H1 (cell line): Measurements from ENCODE around the gene SEC61G. TPM values are rescaled to one million over a fixed set of nuclear protein-coding genes. Genes with fewer than 3 reads are reported as not detected.

Experiments used
- CTCF ChIA-PET: fragments of 300-600 bp; sonication (Branson Sonifier 250); formaldehyde crosslinking; loops from one replicate; lab custom pipeline; 2021; ENCODE audit not compliant: partially characterized antibody; lab: Charles Lee
- POLR2A ChIA-PET: fragments of 300-600 bp; sonication (Branson Sonifier 250); formaldehyde crosslinking; loops from one replicate; lab custom pipeline; 2021; ENCODE audit warnings: inconsistent platforms; ENCODE audit not compliant: partially characterized antibody; lab: Charles Lee
- DNase-seq, 2 experiments: peaks; one replicate each; pipeline versions ENCODE4 v3.0.0 to v3.0.0-alpha.2; 2010 to 2022; ENCODE audit warnings: low spot score in 2 of 2, low read depth in 1 of 2, mixed read lengths in 1 of 2
- FAIRE-seq: peaks from 2 replicates; lab custom pipeline; 2011; peaks lifted over from hg19 to GRCh38; lab: Jason Lieb, UNC
- H2AFZ ChIP-seq: 2 replicates; pipeline ENCODE4 v1.8.1; 2012; ENCODE audit warnings: low read length, inconsistent platforms
- H2AK5ac ChIP-seq: 2 replicates; pipeline ENCODE4 v1.6.1; 2013; ENCODE audit warnings: low read depth, low read length
- H2BK120ac ChIP-seq: replicated peaks from 2 replicates; pipeline ENCODE3; 2013; ENCODE audit warnings: low read depth, low read length, inconsistent platforms
- H2BK12ac ChIP-seq: 2 replicates; pipeline ENCODE4 v1.6.1; 2013; ENCODE audit warnings: low read depth, low read length
- H2BK15ac ChIP-seq: 2 replicates; pipeline ENCODE4 v1.6.1; 2013; ENCODE audit warnings: low read length
- H2BK20ac ChIP-seq: 2 replicates; pipeline ENCODE4 v1.6.1; 2013; ENCODE audit warnings: low read length
- H2BK5ac ChIP-seq: 2 replicates; pipeline ENCODE4 v1.6.1; 2013; ENCODE audit warnings: low read depth, low read length
- H3K14ac ChIP-seq: 2 replicates; pipeline ENCODE4 v1.6.1; 2013; ENCODE audit warnings: inconsistent platforms; ENCODE audit not compliant: insufficient read length
- H3K18ac ChIP-seq: 2 replicates; pipeline ENCODE4 v1.6.1; 2013; ENCODE audit warnings: low read length; ENCODE audit errors: extremely low read depth
- H3K23ac ChIP-seq: 2 replicates; pipeline ENCODE4 v1.6.1; 2013; ENCODE audit warnings: inconsistent platforms; ENCODE audit not compliant: insufficient read length
- H3K23me2 ChIP-seq: 2 replicates; pipeline ENCODE4 v1.6.1; 2013; ENCODE audit warnings: low read depth, low read length
- H3K27ac ChIP-seq: 2 replicates; pipeline ENCODE4 v1.6.1; 2011; ENCODE audit warnings: low read depth, low read length, inconsistent platforms
- H3K27me3 ChIP-seq, 4 experiments: replicated peaks in 1 of 4; 1 replicate in 1 of 4; 2 replicates in 3 of 4; pipeline versions ENCODE4 v1.6.1 to v1.8.1; 2011 to 2013; ENCODE audit warnings: low read length in 3 of 4, mild to moderate bottlenecking in 3 of 4, inconsistent platforms in 2 of 4, mixed read lengths in 2 of 4, moderate library complexity in 1 of 4; ENCODE audit not compliant: control insufficient read depth in 3 of 4, insufficient read depth in 3 of 4; ENCODE audit errors: extremely low read depth in 1 of 4
- H3K36me3 ChIP-seq, 4 experiments: 2 replicates each; pipeline versions ENCODE4 v1.6.1 to v1.8.1; 2011 to 2013; ENCODE audit warnings: mild to moderate bottlenecking in 4 of 4, low read length in 3 of 4, moderate library complexity in 2 of 4, control low read depth in 1 of 4, inconsistent platforms in 1 of 4; ENCODE audit not compliant: insufficient read depth in 4 of 4, control insufficient read depth in 2 of 4
- H3K4ac ChIP-seq: replicated peaks from 2 replicates; pipeline ENCODE3; 2013; ENCODE audit warnings: low read length, low read depth, mixed read lengths, inconsistent platforms; ENCODE audit not compliant: insufficient read length
- H3K4me1 ChIP-seq, 4 experiments: replicated peaks in 1 of 4; 1 replicate in 1 of 4; 2 replicates in 3 of 4; pipeline versions ENCODE4 v1.6.1 to v1.8.1; 2011 to 2013; ENCODE audit warnings: low read length in 3 of 4, inconsistent platforms in 2 of 4, mixed read lengths in 1 of 4; ENCODE audit not compliant: insufficient read depth in 4 of 4, control insufficient read depth in 3 of 4
- H3K4me2 ChIP-seq, 2 experiments: 2 replicates each; pipeline versions ENCODE4 v1.6.1 to v1.8.1; 2011 to 2013; ENCODE audit warnings: low read depth in 2 of 2, low read length in 2 of 2, control low read depth in 1 of 2, inconsistent platforms in 1 of 2, mild to moderate bottlenecking in 1 of 2; ENCODE audit not compliant: insufficient read depth in 1 of 2
- H3K4me3 ChIP-seq, 4 experiments: fragments of 200-600, 300-600 bp in 1 of 4; sonication (generic), shearing (Covaris generic), sonication (Bioruptor Twin) in 1 of 4; 2 replicates each; pipeline versions ENCODE4 v1.5.1 to v1.8.1; 2011 to 2016; ENCODE audit warnings: low read length in 4 of 4, low read depth in 3 of 4, control low read depth in 2 of 4, inconsistent platforms in 2 of 4, mild to moderate bottlenecking in 2 of 4, mixed read lengths in 1 of 4, moderate library complexity in 1 of 4; ENCODE audit not compliant: insufficient read depth in 2 of 4; ENCODE audit errors: extremely low read depth in 1 of 4
- H3K56ac ChIP-seq: replicated peaks from 2 replicates; pipeline ENCODE3; 2013; ENCODE audit warnings: low read depth, mild to moderate bottlenecking, mixed read lengths, low read length, inconsistent platforms; ENCODE audit not compliant: insufficient read length
- H3K79me1 ChIP-seq: 2 replicates; pipeline ENCODE4 v1.6.1; 2013; ENCODE audit warnings: low read depth, low read length, control low read depth
- H3K79me2 ChIP-seq, 2 experiments: 2 replicates each; pipeline versions ENCODE4 v1.6.1 to v1.8.1; 2012 to 2013; ENCODE audit warnings: low read length in 2 of 2, mild to moderate bottlenecking in 2 of 2, inconsistent platforms in 1 of 2; ENCODE audit not compliant: insufficient read depth in 2 of 2, control insufficient read depth in 1 of 2
- H3K9ac ChIP-seq, 4 experiments: replicated peaks in 1 of 4; 1 replicate in 1 of 4; 2 replicates in 3 of 4; pipeline versions ENCODE4 v1.6.1 to v1.8.1; 2011 to 2013; ENCODE audit warnings: low read depth in 3 of 4, low read length in 3 of 4, control low read depth in 2 of 4, mild to moderate bottlenecking in 2 of 4, moderate library complexity in 2 of 4, inconsistent platforms in 1 of 4; ENCODE audit errors: extremely low read depth in 1 of 4
- H3K9me3 ChIP-seq, 2 experiments: 2 replicates each; pipeline versions ENCODE4 v1.6.1 to v1.8.1; 2012 to 2013; ENCODE audit warnings: mild to moderate bottlenecking in 2 of 2, moderate library complexity in 2 of 2, control low read depth in 1 of 2, inconsistent platforms in 1 of 2, low read depth in 1 of 2, low read length in 1 of 2, mixed read lengths in 1 of 2; ENCODE audit not compliant: insufficient read depth in 2 of 2
- H4K20me1 ChIP-seq, 2 experiments: replicated peaks in 1 of 2; 2 replicates each; pipeline versions ENCODE3 to v1.8.1; 2011 to 2013; ENCODE audit warnings: inconsistent platforms in 2 of 2, low read length in 2 of 2, mild to moderate bottlenecking in 1 of 2; ENCODE audit not compliant: insufficient read depth in 2 of 2, control insufficient read depth in 1 of 2
- H4K5ac ChIP-seq: 2 replicates; pipeline ENCODE4 v1.6.1; 2013; ENCODE audit warnings: low read length, low read depth, mixed read lengths, inconsistent platforms; ENCODE audit not compliant: insufficient read length
- H4K8ac ChIP-seq: 2 replicates; pipeline ENCODE4 v1.8.0; 2013; ENCODE audit warnings: mild to moderate bottlenecking, moderate library complexity, low read length, inconsistent platforms; ENCODE audit not compliant: insufficient read depth; ENCODE audit errors: extremely low read depth
- H4K91ac ChIP-seq: replicated peaks from 2 replicates; pipeline ENCODE3; 2013; ENCODE audit warnings: low read length, mixed read lengths, inconsistent platforms; ENCODE audit not compliant: insufficient read length
- ATF3 ChIP-seq: IDR thresholded peaks from 2 replicates; pipeline ENCODE4 v1.6.1; 2011; ENCODE audit warnings: low read depth, mild to moderate bottlenecking, low read length; ENCODE audit not compliant: insufficient read depth
- BCL11A ChIP-seq, 2 experiments: IDR thresholded peaks; one replicate each; pipeline ENCODE4 v1.6.1; 2011; ENCODE audit warnings: low read depth in 2 of 2, low read length in 2 of 2, mild to moderate bottlenecking in 2 of 2
- CBX8 ChIP-seq: fragments of 300-800, 300-1000 bp; sonication (generic); IDR thresholded peaks from 2 replicates; pipeline ENCODE4 v1.7.1; 2016; ENCODE audit warnings: low read depth, low read length, borderline replicate concordance
- CREB1 ChIP-seq: IDR thresholded peaks from 2 replicates; pipeline ENCODE4 v1.6.1; 2012; ENCODE audit warnings: inconsistent platforms
- KDM5A ChIP-seq: fragments of 200-600 bp; IDR thresholded peaks from 2 replicates; pipeline ENCODE4 v1.7.1; 2012; ENCODE audit warnings: mild to moderate bottlenecking, low read length, inconsistent platforms, mixed read lengths
- NRF1 ChIP-seq: IDR thresholded peaks from 2 replicates; pipeline ENCODE4 v1.6.1; 2011; ENCODE audit warnings: mild to moderate bottlenecking, low read depth, low read length, improper control_type of control experiment
- RAD21 ChIP-seq, 2 experiments: IDR thresholded peaks in 1 of 2; conservative IDR thresholded peaks in 1 of 2; 2 replicates each; pipeline ENCODE4 v1.6.1; 2011; ENCODE audit warnings: low read depth in 2 of 2, low read length in 2 of 2, improper control_type of control experiment in 1 of 2, inconsistent platforms in 1 of 2, mild to moderate bottlenecking in 1 of 2, moderate library complexity in 1 of 2
- RNF2 ChIP-seq: fragments of 200-900, 300-1000 bp; sonication (generic); IDR thresholded peaks from 2 replicates; pipeline ENCODE4 v1.7.1; 2016; ENCODE audit warnings: borderline replicate concordance, low read depth, mild to moderate bottlenecking, antibody characterized with exemption, low read length; ENCODE audit not compliant: poor library complexity, severe bottlenecking; ENCODE audit errors: missing control alignments
- YY1 ChIP-seq: IDR thresholded peaks from 2 replicates; pipeline ENCODE4 v1.6.1; 2011; ENCODE audit warnings: low read depth, mild to moderate bottlenecking, low read length
- WGBS, 2 experiments: shearing (Covaris generic) in 1 of 2; methylation state at CpG; one replicate each; pipeline versions ENCODE4 v1.1.6 to v1.1.7; 2013 to 2015; ENCODE audit warnings: low lambda C conversion rate in 2 of 2, mixed read lengths in 2 of 2, inconsistent platforms in 1 of 2, low coverage in 1 of 2, missing lambda C conversion rate in 1 of 2; ENCODE audit not compliant: insufficient replicate concordance in 2 of 2, insufficient coverage in 1 of 2, insufficient read length in 1 of 2; ENCODE audit errors: extremely low coverage in 1 of 2, missing lambda C conversion rate in 1 of 2; 5-methylcytosine and 5-hydroxymethylcytosine counted together
- polyA plus RNA-seq, 7 experiments: library from polyadenylated mRNA; depleted of rRNA in 3 of 7; stranded (reverse) in 5 of 7; unstranded in 2 of 7; fragments of >200 nt in 5 of 7; fragments of 200-250 nt in 2 of 7; gene quantifications; 1 replicate in 5 of 7; 2 replicates in 1 of 7; 4 replicates in 1 of 7; pipeline versions ENCODE4 v1.2.1 to v1.2.3, GENCODE V29; 2011 to 2013; ENCODE audit warnings: missing spikeins in 2 of 7, mixed read lengths in 2 of 7
- total RNA-seq: library from RNA; stranded (reverse); fragmentation: NEBNext Ultra II Directional; extraction: Animal tissue kit (Norgen Biotek cat#: 25700); gene quantifications from 2 replicates; pipeline ENCODE4 v1.2.1, GENCODE V29; 2021

The SEC61G gene
- total and polyA plus RNA-seq, 2 of the 8 experiments (the other 6 are each of a cell fraction or from before 2014, with no cell fraction given) = 142 to 274 TPM

- 97% methylated on average over 8 of the region's 11 CpGs; no CpG with 5 or more reads in 1 of the 2 experiments for WGBS, 2 experiments
- Histone ChIP-seq H2BK120ac (no peak overlapping the region), H3K27me3 (no peaks in the 10 kb centered on the region), H2AK5ac (no peak overlapping the region), H2AFZ (no peak overlapping the region), H2BK15ac (no peak overlapping the region), H2BK12ac (no peak overlapping the region), H2BK20ac (no peak overlapping the region), H3K79me1 (no peaks in the 10 kb centered on the region), H3K23me2 (no peaks in the 10 kb centered on the region), H3K9me3 (no peaks in the 10 kb centered on the region), H3K4ac (no peak overlapping the region), H3K4me3 (no peak overlapping the region), H3K23ac (no peak overlapping the region), H4K8ac (no peak overlapping the region), H3K4me2 (no peak overlapping the region), H4K91ac (no peak overlapping the region), H4K20me1 (no peaks in the 10 kb centered on the region), H3K27ac (no peak overlapping the region), H2BK5ac (no peak overlapping the region), H3K18ac (no peak overlapping the region), H3K36me3 (no peaks in the 10 kb centered on the region), H3K4me1 (no peaks in the 10 kb centered on the region; a peak in 1 of 7 replicates), H3K56ac (no peak overlapping the region), H4K5ac (no peak overlapping the region), H3K79me2 (no peaks in the 10 kb centered on the region), H3K9ac (no peak overlapping the region), H3K14ac (no peak overlapping the region)
- no peak for DNase-seq
- no peak for FAIRE-seq
- TF ChIP-seq RNF2 (no peak), BCL11A (IDR thresholded peaks at IDR 0.05; ENCODE audit: low read depth in 2 of 2, low read length in 2 of 2) (no peak), YY1 (no peak), RAD21 (IDR thresholded peaks at IDR 0.05 in 1 of 2, conservative IDR thresholded peaks at IDR 0.05 in 1 of 2; ENCODE audit: low read depth in 2 of 2, low read length in 2 of 2) (no peak), CBX8 (no peak), NRF1 (no peak), CREB1 (no peak), KDM5A (no peak), ATF3 (no peak)
- CTCF ChIA-PET = interaction anchor here (1.3 to 2.5 kb wide), 3 partner anchors 12 to 36 kb away, joined by 4 to 9 read pairs (median 5); no protein-coding TSS in a partner anchor
- POLR2A ChIA-PET = interaction anchor here (0.6 kb wide), 1 partner anchor 56 kb away, joined by 3 read pairs; no protein-coding TSS in a partner anchor
Measured at GRCh38 chr7:54802114-54802513, 43.1 kb upstream of the SEC61G start.
